ENCODE measurements around the gene RIOX2.

The RIOX2 gene

GRCh38 chr3:97950360-97950759 is 21.9 kb downstream of the RIOX2 start:
- no peak overlapping the region for H3K27ac ChIP-seq
- no peak for TF ChIP-seq CTCF (conservative IDR thresholded peaks at IDR 0.05; ENCODE audit: low read depth, low read length)
- no peak overlapping the region for H3K4me3 ChIP-seq (IDR thresholded peaks at IDR 0.05; ENCODE audit: insufficient read depth, low read depth, low read length)
- no peaks in the 10 kb centered on the region for H3K4me1 ChIP-seq (ENCODE audit: low read depth, poor library complexity, severe bottlenecking)
- H3K9ac ChIP-seq: no peak overlapping the region
- no peaks in the 10 kb centered on the region for H3K79me2 ChIP-seq (ENCODE audit: insufficient read depth, low read depth)
- no peak overlapping the region for H2AFZ ChIP-seq (ENCODE audit: low read depth)
- H3K36me3 ChIP-seq (ENCODE audit: insufficient read depth): peaks cover 8% of the 10 kb centered on the region; the same call in 1 of the 2 replicates
- no peaks in the 10 kb centered on the region for H3K27me3 ChIP-seq (ENCODE audit: insufficient read depth, low read depth)
- no peaks in the 10 kb centered on the region for H4K20me1 ChIP-seq (ENCODE audit: insufficient read depth)
- H3K4me2 ChIP-seq: no peak overlapping the region

DNA sequence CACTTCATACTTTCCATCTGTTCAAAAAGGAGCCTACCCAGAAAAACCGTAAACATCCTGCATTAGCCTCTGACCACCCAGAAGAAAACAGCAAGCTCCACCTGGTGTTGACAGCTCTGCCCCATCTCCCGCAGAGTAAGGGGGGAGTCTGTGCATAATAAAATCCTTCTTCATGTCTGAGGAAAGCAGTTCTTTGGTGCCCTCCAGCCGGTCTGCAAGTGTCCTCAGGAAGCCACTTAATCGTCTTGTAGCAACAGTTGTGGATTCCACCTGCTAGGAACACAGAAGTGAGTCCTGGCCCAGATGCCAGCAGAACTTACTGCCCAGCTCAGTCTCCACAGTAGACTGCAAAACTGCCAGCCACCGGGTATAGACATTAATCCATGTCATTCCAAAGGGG is 22.5 kb downstream of the RIOX2 start:
- H3K4me2 ChIP-seq: no peak overlapping the region
- peaks cover 8% of the 10 kb centered on the region; the same call in 1 of the 2 replicates for H3K36me3 ChIP-seq (ENCODE audit: insufficient read depth)
- H4K20me1 ChIP-seq (ENCODE audit: insufficient read depth): no peaks in the 10 kb centered on the region
- TF ChIP-seq CTCF (conservative IDR thresholded peaks at IDR 0.05; ENCODE audit: low read depth, low read length): no peak
- H3K27ac ChIP-seq: no peak overlapping the region
- H3K27me3 ChIP-seq (ENCODE audit: insufficient read depth, low read depth): no peaks in the 10 kb centered on the region
- H3K4me1 ChIP-seq (ENCODE audit: low read depth, poor library complexity, severe bottlenecking): no peaks in the 10 kb centered on the region
- H3K9ac ChIP-seq: no peak overlapping the region
- no peak overlapping the region for H3K4me3 ChIP-seq (IDR thresholded peaks at IDR 0.05; ENCODE audit: insufficient read depth, low read depth, low read length)
- H2AFZ ChIP-seq (ENCODE audit: low read depth): no peak overlapping the region
- no peaks in the 10 kb centered on the region for H3K79me2 ChIP-seq (ENCODE audit: insufficient read depth, low read depth)

GRCh38 chr3:97949110-97949485 is 23.1 kb downstream of the RIOX2 start:
- Histone ChIP-seq H4K20me1 (ENCODE audit: insufficient read depth) (no peaks in the 10 kb centered on the region), H3K36me3 (ENCODE audit: insufficient read depth) (peaks cover 7% of the 10 kb centered on the region; the same call in 1 of the 2 replicates), H3K4me1 (ENCODE audit: low read depth, poor library complexity, severe bottlenecking) (no peaks in the 10 kb centered on the region), H2AFZ (ENCODE audit: low read depth) (no peak overlapping the region), H3K27me3 (ENCODE audit: insufficient read depth, low read depth) (no peaks in the 10 kb centered on the region), H3K27ac (no peak overlapping the region), H3K9ac (no peak overlapping the region), H3K4me3 (IDR thresholded peaks at IDR 0.05; ENCODE audit: insufficient read depth, low read depth, low read length) (no peak overlapping the region), H3K4me2 (no peak overlapping the region), H3K79me2 (ENCODE audit: insufficient read depth, low read depth) (no peaks in the 10 kb centered on the region)
- no peak for TF ChIP-seq CTCF (conservative IDR thresholded peaks at IDR 0.05; ENCODE audit: low read depth, low read length)

DNA sequence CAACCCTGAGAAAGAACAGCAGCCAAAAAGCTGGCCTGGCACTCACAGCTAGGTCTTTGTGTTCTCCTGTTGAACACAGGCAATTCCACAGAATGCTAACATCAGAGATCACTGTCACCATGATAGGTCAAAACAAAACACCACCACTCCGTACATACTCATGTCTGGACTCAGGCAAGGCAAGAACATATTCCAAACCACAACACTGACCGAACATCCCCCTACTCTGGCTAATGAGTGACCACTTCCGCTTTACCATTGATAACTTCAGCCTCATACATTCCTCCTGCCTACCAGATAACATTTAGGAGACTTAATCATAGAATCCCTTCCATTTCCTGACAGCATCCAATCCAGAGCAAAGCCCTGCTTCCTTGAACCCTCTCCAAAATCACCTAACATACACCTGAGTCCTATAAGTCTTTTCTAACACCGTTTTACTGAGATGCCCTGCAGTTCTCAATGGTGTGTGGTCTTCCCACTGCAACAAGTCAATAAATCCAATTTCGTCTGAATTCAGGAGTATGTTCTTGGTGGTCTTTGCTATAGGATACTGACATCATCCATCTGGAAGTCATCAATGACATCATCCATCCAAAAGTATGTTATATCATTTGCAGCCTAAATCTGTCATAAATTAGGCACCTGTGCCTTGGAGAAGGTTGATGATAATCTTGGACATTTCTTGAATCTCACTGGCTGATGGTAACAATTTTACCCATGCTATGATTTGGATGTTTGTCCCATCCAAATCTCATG is 23.7 kb downstream of the RIOX2 start:
- TF ChIP-seq CTCF (conservative IDR thresholded peaks at IDR 0.05; ENCODE audit: low read depth, low read length): no peak
- H2AFZ ChIP-seq (ENCODE audit: low read depth): no peak overlapping the region
- no peaks in the 10 kb centered on the region for H3K27me3 ChIP-seq (ENCODE audit: insufficient read depth, low read depth)
- no peaks in the 10 kb centered on the region for H3K4me1 ChIP-seq (ENCODE audit: low read depth, poor library complexity, severe bottlenecking)
- H3K4me3 ChIP-seq (IDR thresholded peaks at IDR 0.05; ENCODE audit: insufficient read depth, low read depth, low read length): no peak overlapping the region
- no peak overlapping the region for H3K4me2 ChIP-seq
- H3K36me3 ChIP-seq (ENCODE audit: insufficient read depth): peaks cover 5% of the 10 kb centered on the region; the same call in 1 of the 2 replicates
- no peaks in the 10 kb centered on the region for H3K79me2 ChIP-seq (ENCODE audit: insufficient read depth, low read depth)
- no peaks in the 10 kb centered on the region for H4K20me1 ChIP-seq (ENCODE audit: insufficient read depth)
- no peak overlapping the region for H3K27ac ChIP-seq
- no peak overlapping the region for H3K9ac ChIP-seq
